AG04449 (cell line): ENCODE measurements around the gene FOXP1.

Source experiments
- CTCF ChIA-PET: fragments of 350-600 bp; formaldehyde crosslinking; extraction: SDS; loops from one replicate; lab custom pipeline; 2021; ENCODE audit warnings: antibody characterized with exemption; lab: Yijun Ruan, JAX
- POLR2A ChIA-PET: fragments of 400-600, 350-600 bp; formaldehyde crosslinking; extraction: SDS; loops from one replicate; lab custom pipeline; 2020; ENCODE audit warnings: antibody characterized with exemption, inconsistent platforms; lab: Yijun Ruan, JAX
- DNase-seq: peaks from one replicate; pipeline ENCODE4 v3.0.0-alpha.2; 2010; ENCODE audit warnings: low read depth, low spot score
- H3K4me3 ChIP-seq: 2 replicates; pipeline ENCODE4 v1.5.1; 2011; ENCODE audit warnings: low read depth, mild to moderate bottlenecking, control low read depth, low read length
- CTCF ChIP-seq: IDR thresholded peaks from one replicate; pipeline ENCODE4 v1.5.1; 2011; ENCODE audit warnings: mild to moderate bottlenecking, moderate library complexity, low read length, control low read depth, inconsistent platforms; ENCODE audit not compliant: insufficient read depth; ENCODE audit errors: missing control alignments

FOXP1 gene

GRCh38 chr3:71028802-71029201 is 554.7 kb downstream of the FOXP1 start:
- DNase-seq, result no peak
- no peak for TF ChIP-seq CTCF
- H3K4me3 ChIP-seq, result no peak overlapping the region
- ChIA-PET POLR2A (no interaction called here), CTCF (interaction anchor here (0.9 to 1.3 kb wide), 2 partner anchors 23 to 556 kb away, joined by 3 read pairs; no protein-coding TSS in a partner anchor)

GRCh38 chr3:71028184-71028583 is 555.3 kb downstream of the FOXP1 start:
- no peak overlapping the region for H3K4me3 ChIP-seq
- ChIA-PET POLR2A (no interaction called here), CTCF (interaction anchor here (0.9 to 1.3 kb wide), 2 partner anchors 22 to 557 kb away, joined by 3 read pairs; no protein-coding TSS in a partner anchor)
- DNase-seq, result no peak
- no peak for TF ChIP-seq CTCF

GRCh38 chr3:71026634-71027578 is 556.6 kb downstream of the FOXP1 start:
- H3K4me3 ChIP-seq, result no peak overlapping the region
- TF ChIP-seq CTCF, result no peak
- ChIA-PET CTCF (interaction anchor here (1.0 to 1.3 kb wide), 4 partner anchors 9 to 310 kb away, joined by 3 to 4 read pairs (median 3); no protein-coding TSS in a partner anchor), POLR2A (no interaction called here)
- no peak for DNase-seq

- CTCF ChIA-PET, result interaction anchor here (1.2 kb wide), 2 partner anchors 13 to 308 kb away, joined by 3 to 4 read pairs; no protein-coding TSS in a partner anchor
- POLR2A ChIA-PET, result no interaction called here
- DNase-seq, result no peak
- TF ChIP-seq CTCF, result no peak
- no peak overlapping the region for H3K4me3 ChIP-seq
These were observed 558.0 kb downstream of the FOXP1 start for GRCh38 chr3:71025516-71025915.

GRCh38 chr3:71025010-71025409 is 558.5 kb downstream of the FOXP1 start:
- ChIA-PET CTCF (no interaction called here), POLR2A (no interaction called here)
- H3K4me3 ChIP-seq, result no peak overlapping the region
- DNase-seq, result no peak
- no peak for TF ChIP-seq CTCF
